HepG2 (cell line): ENCODE results near the gene PROX2. TPM values are rescaled to one million over a fixed set of nuclear protein-coding genes. Genes with fewer than 3 reads are reported as not detected.
A peak's percentile ranks its signal among the peaks of the same experiment; 100 is the strongest.

Experiments
- CEBPB ChIP-seq: IDR thresholded peaks from 2 replicates; pipeline ENCODE4 v1.6.1; 2011; ENCODE audit warnings: low read depth, low read length, improper control_type of control experiment, borderline replicate concordance
- EHMT2 ChIP-seq: fragments of 200-600 bp; sonication (generic); IDR thresholded peaks from 2 replicates; pipeline ENCODE4 v1.7.0; 2017; ENCODE audit warnings: antibody characterized with exemption, low read depth, low read length, borderline replicate concordance
- ERF ChIP-seq: IDR thresholded peaks from 2 replicates; pipeline ENCODE4 v1.6.1; 2018; ENCODE audit warnings: missing biosample characterization, missing genetic modification reagents
- FOXO1 ChIP-seq: sonication (generic); formaldehyde crosslinking; IDR thresholded peaks from 2 replicates; pipeline ENCODE4 v1.4.0; 2020; ENCODE audit warnings: missing genetic modification reagents
- IKZF4 ChIP-seq: sonication (generic); formaldehyde crosslinking; IDR thresholded peaks from 2 replicates; pipeline ENCODE4 v1.5.1; 2020; ENCODE audit warnings: borderline replicate concordance, mild to moderate bottlenecking, low read depth, missing genetic modification reagents; ENCODE audit errors: not compliant biosample characterization
- IRF2 ChIP-seq: IDR thresholded peaks from 2 replicates; pipeline ENCODE4 v1.6.1; 2018; ENCODE audit warnings: missing genetic modification reagents, missing compliant biosample characterization
- KAT8 ChIP-seq: IDR thresholded peaks from 2 replicates; pipeline ENCODE4 v1.6.1; 2016; ENCODE audit warnings: missing genetic modification reagents, missing compliant biosample characterization
- RFX5 ChIP-seq: IDR thresholded peaks from 2 replicates; pipeline ENCODE4 v1.6.1; 2011; ENCODE audit warnings: low read depth, low read length, improper control_type of control experiment
- SMC3 ChIP-seq: IDR thresholded peaks from 2 replicates; pipeline ENCODE4 v1.6.1; 2011; ENCODE audit warnings: low read length, improper control_type of control experiment
- STAG1 ChIP-seq: sonication (generic); formaldehyde crosslinking; IDR thresholded peaks from 2 replicates; pipeline ENCODE4 v1.4.0; 2020; ENCODE audit warnings: missing genetic modification reagents
- XRCC5 ChIP-seq: fragments of 200-400 bp; formaldehyde crosslinking; optimal IDR thresholded peaks from 2 replicates; pipeline ENCODE3; 2017; ENCODE audit warnings: mild to moderate bottlenecking, low read length
- ZNF781 ChIP-seq: sonication (generic); formaldehyde crosslinking; IDR thresholded peaks from 2 replicates; pipeline ENCODE4 v1.5.1; 2020; ENCODE audit warnings: borderline replicate concordance, mild to moderate bottlenecking, missing genetic modification reagents; ENCODE audit errors: not compliant biosample characterization
- ZNF883 ChIP-seq: sonication (generic); formaldehyde crosslinking; IDR thresholded peaks from 2 replicates; pipeline ENCODE4 v1.5.1; 2020; ENCODE audit warnings: mild to moderate bottlenecking, missing genetic modification reagents; ENCODE audit errors: not compliant biosample characterization
- polyA plus RNA-seq, 8 experiments: library from polyadenylated mRNA; depleted of rRNA in 3 of 8; stranded (reverse) in 7 of 8; unstranded in 1 of 8; fragments of >200 nt; fragmentation: Illumina TruSeq in 4 of 8; extraction: Trizol in 4 of 8; gene quantifications; 2 replicates each; pipeline versions ENCODE4 v1.2.1 to v1.2.3, GENCODE V29; 2011 to 2016; ENCODE audit warnings: low read depth in 4 of 8, missing spikeins in 1 of 8, mixed read lengths in 1 of 8; ENCODE audit not compliant: insufficient read depth in 1 of 8
- total RNA-seq, 5 experiments: library from RNA; depleted of rRNA; stranded (reverse); fragments of >200 nt; fragmentation: Illumina TruSeq; extraction: Trizol; gene quantifications; 2 replicates each; pipeline ENCODE4 v1.2.3, GENCODE V29; 2016; ENCODE audit warnings: low read depth in 1 of 5
- TF ChIP-seq, protein P1 (sequence below): fragments of 450-650 bp; IDR thresholded peaks from 2 replicates; pipeline ENCODE4 v1.6.1; 2017; ENCODE audit warnings: mild to moderate bottlenecking
- TF ChIP-seq, protein P2 (sequence below): IDR thresholded peaks from 2 replicates; pipeline ENCODE4 v1.6.1; 2016; ENCODE audit warnings: mild to moderate bottlenecking

Gene PROX2
- total and polyA plus RNA-seq, 2 of the 13 experiments (the other 11 are each of a cell fraction or from before 2014, with no cell fraction given) = not detected

DNA sequence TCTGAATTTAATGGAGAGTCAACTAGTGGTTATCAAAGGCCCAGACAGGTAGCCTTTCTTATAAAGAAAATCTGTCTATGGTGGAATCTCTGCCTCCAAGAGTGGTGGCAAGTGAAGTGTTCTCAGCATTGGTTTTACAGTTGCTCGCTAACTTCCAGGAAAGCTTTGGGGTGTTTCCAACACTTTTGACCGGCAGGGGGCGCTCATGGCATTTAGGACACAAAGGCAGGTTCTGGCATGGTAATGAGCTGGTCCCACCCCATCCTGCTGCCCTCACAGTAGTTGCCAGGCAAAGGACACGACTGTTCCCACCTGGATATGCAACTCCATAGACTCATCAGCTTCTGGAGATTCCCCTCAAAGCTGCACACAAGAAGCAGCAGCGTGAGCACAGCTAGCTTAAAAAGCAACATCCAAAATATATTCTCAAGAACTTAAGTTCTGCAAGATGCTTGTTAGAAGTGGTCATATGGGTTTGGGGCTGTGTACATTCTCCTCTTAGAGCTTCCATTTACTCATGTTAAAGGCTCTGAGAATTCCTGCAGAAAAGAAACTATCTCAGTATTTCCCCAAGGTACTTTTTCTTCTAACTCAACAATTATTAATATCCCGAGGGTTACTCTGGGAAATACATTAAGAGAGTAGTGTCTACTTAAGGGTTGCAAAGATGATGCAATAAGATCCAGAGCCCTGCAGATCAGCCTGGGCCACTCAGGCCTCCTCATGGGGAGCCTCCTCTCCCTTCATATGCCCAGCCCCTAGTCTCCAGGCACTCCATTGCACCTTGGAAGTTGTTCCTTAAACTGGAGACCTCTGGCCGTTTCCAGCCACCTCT, 14.8 kb downstream of the PROX2 start (continued):
- TF ChIP-seq SMC3 (peak; percentile 86), IRF2 (CRISPR knock-in tag) (0 out of 2 replicates have a peak, but pooled peaks have one; percentile 16), IKZF4 (CRISPR knock-in tag) (no peak), CEBPB (peak; percentile 57; the same call in 1 of the 2 replicates), FOXO1 (CRISPR knock-in tag) (no peak), ZNF781 (CRISPR knock-in tag) (no peak), EHMT2 (no peak), KAT8 (CRISPR knock-in tag) (0 out of 2 replicates have a peak, but pooled peaks have one; percentile 35), XRCC5 (peak; percentile 57), ERF (CRISPR knock-in tag) (0 out of 2 replicates have a peak, but pooled peaks have one; percentile 26), RFX5 (peak; percentile 60), STAG1 (CRISPR knock-in tag) (peak; percentile 89), ZNF883 (CRISPR knock-in tag) (no peak)
- TF ChIP-seq, protein P1, sequence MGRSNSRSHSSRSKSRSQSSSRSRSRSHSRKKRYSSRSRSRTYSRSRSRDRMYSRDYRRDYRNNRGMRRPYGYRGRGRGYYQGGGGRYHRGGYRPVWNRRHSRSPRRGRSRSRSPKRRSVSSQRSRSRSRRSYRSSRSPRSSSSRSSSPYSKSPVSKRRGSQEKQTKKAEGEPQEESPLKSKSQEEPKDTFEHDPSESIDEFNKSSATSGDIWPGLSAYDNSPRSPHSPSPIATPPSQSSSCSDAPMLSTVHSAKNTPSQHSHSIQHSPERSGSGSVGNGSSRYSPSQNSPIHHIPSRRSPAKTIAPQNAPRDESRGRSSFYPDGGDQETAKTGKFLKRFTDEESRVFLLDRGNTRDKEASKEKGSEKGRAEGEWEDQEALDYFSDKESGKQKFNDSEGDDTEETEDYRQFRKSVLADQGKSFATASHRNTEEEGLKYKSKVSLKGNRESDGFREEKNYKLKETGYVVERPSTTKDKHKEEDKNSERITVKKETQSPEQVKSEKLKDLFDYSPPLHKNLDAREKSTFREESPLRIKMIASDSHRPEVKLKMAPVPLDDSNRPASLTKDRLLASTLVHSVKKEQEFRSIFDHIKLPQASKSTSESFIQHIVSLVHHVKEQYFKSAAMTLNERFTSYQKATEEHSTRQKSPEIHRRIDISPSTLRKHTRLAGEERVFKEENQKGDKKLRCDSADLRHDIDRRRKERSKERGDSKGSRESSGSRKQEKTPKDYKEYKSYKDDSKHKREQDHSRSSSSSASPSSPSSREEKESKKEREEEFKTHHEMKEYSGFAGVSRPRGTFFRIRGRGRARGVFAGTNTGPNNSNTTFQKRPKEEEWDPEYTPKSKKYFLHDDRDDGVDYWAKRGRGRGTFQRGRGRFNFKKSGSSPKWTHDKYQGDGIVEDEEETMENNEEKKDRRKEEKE = no peak
- TF ChIP-seq, protein P2, sequence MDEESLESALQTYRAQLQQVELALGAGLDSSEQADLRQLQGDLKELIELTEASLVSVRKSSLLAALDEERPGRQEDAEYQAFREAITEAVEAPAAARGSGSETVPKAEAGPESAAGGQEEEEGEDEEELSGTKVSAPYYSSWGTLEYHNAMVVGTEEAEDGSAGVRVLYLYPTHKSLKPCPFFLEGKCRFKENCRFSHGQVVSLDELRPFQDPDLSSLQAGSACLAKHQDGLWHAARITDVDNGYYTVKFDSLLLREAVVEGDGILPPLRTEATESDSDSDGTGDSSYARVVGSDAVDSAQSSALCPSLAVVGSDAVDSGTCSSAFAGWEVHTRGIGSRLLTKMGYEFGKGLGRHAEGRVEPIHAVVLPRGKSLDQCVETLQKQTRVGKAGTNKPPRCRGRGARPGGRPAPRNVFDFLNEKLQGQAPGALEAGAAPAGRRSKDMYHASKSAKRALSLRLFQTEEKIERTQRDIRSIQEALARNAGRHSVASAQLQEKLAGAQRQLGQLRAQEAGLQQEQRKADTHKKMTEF (CRISPR knock-in tag) = 0 out of 2 replicates have a peak, but pooled peaks have one; percentile 28
